Gastroesophageal sphincter (tissue), 4 donors: Measurements from ENCODE around the gene AUTS2. TPM values are rescaled to one million over a fixed set of nuclear protein-coding genes. Genes with fewer than 3 reads are reported as not detected.

Experiments
- ATAC-seq: fragments of 150-250 bp; one replicate; pipeline ENCODE4 v1.9.1; 2016; ENCODE audit warnings: mild to moderate bottlenecking, moderate library complexity
- H3K27ac ChIP-seq, 4 donors: fragments of 200-600 bp; sonication (generic) in 3 of 4; 1 replicate in 3 of 4; 2 replicates in 1 of 4; pipeline ENCODE4 v1.5.1; 2016 to 2019
- H3K27me3 ChIP-seq: fragments of 200-600 bp; sonication (generic); one replicate; pipeline ENCODE4 v1.5.1; 2019
- H3K36me3 ChIP-seq, 2 donors: fragments of 200-600 bp; sonication (generic); one replicate each; pipeline ENCODE4 v1.5.1; 2019; ENCODE audit warnings: control low read depth in 1 of 2
- H3K4me1 ChIP-seq, 3 donors: fragments of 200-600 bp; sonication (generic); 1 replicate in 2 of 3; 2 replicates in 1 of 3; pipeline ENCODE4 v1.5.1; 2016 to 2019; ENCODE audit warnings: control low read depth in 2 of 3
- H3K4me3 ChIP-seq, 2 donors: fragments of 200-600 bp; sonication (generic); one replicate each; pipeline ENCODE4 v1.5.1; 2019; ENCODE audit warnings: mild to moderate bottlenecking in 1 of 2, moderate library complexity in 1 of 2
- H3K9me3 ChIP-seq, 3 donors: fragments of 200-600 bp; sonication (generic); one replicate each; pipeline ENCODE4 v1.5.1; 2017 to 2019; ENCODE audit warnings: control low read depth in 2 of 3
- EP300 ChIP-seq: sonication (generic); formaldehyde crosslinking; IDR thresholded peaks from one replicate; pipeline ENCODE4 v1.6.1; 2017; ENCODE audit warnings: antibody characterized with exemption, mild to moderate bottlenecking
- POLR2A ChIP-seq, 2 donors: fragments of 450-650 bp; IDR thresholded peaks; one replicate each; pipeline ENCODE4 v1.6.1; 2017; ENCODE audit warnings: antibody characterized with exemption in 2 of 2, mild to moderate bottlenecking in 2 of 2, moderate library complexity in 1 of 2
- POLR2AphosphoS5 ChIP-seq: sonication (generic); formaldehyde crosslinking; IDR thresholded peaks from one replicate; pipeline ENCODE4 v1.6.1; 2017; ENCODE audit warnings: antibody characterized with exemption
- WGBS, 2 donors: methylation state at CpG; one replicate each; pipeline ENCODE4 v1.1.5; 2018; ENCODE audit warnings: low coverage in 1 of 2; 5-methylcytosine and 5-hydroxymethylcytosine counted together
- total RNA-seq, 4 donors: library from RNA; depleted of rRNA; stranded (reverse); fragments of >200 nt; gene quantifications; one replicate each; pipeline ENCODE4 v1.1.0, GENCODE V29; 2016
- TF ChIP-seq, protein P1 (sequence below), 4 experiments: fragments of 200-600 bp in 2 of 4; fragments of 450-650 bp in 2 of 4; sonication (generic) in 1 of 4; IDR thresholded peaks; one replicate each; pipeline ENCODE4 v1.5.1; 2017 to 2019; ENCODE audit warnings: antibody characterized with exemption in 4 of 4, mild to moderate bottlenecking in 2 of 4, moderate library complexity in 2 of 4

AUTS2 gene
- total RNA-seq, 4 donors from 2014 or later, result 12.2 to 48.7 (median 44.1) TPM

DNA sequence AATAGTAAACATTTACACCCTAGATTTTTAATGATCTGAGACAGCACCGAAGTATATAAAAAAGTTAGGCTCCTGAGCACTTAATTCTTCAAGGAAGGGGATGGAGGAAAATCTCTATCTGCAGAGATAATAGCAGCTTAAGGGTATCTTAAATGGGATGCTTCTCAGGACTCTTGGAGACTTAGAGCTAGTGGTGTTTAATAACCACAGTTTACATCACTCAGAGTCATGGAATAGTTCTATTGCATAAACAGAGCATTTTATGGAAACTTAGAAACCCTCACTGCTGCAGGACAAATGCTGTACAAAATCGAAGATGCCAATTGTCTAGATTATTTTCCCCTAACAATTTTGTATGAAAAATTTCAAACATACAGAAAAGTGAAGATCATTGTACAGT is 1134.8 kb downstream of the AUTS2 start:
- H3K36me3 ChIP-seq, result no peaks in the 10 kb centered on the region
- H3K4me3 ChIP-seq, result no peak overlapping the region
- no peak for ATAC-seq
- peaks cover 0 to 4% (median 0%) of the 10 kb centered on the region in 3 donors for H3K9me3 ChIP-seq
- peaks cover 0 to 42% (median 8%) of the 10 kb centered on the region in 3 donors for H3K4me1 ChIP-seq
- H3K27ac ChIP-seq, result no peak overlapping the region
- no peaks in the 10 kb centered on the region for H3K27me3 ChIP-seq
- no peak for TF ChIP-seq POLR2AphosphoS5
- 60 to 74% methylated on average over 1 to 2 of the region's 2 CpGs for WGBS, 2 donors

DNA sequence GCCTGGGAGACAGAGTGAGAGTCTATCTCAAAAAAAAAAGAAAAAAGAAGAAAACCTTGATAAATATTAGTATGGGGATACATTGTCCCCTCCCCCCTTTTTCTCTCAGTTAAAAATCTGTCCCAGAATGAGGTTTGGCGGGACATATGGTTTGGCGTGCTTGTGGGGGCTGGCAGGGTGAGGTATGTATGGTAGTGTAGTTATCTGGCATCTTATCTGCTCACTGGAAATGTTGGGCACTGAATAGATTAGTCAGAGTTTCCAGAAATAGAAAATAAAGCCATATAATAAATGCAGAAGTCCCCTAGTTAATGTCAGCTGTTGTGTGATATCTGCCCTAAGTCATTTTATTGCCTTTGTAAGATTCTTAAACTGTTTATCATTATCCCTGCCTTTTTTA is 1136.1 kb downstream of the AUTS2 start:
- peaks cover 0 to 56% (median 8%) of the 10 kb centered on the region in 3 donors for H3K4me1 ChIP-seq
- ATAC-seq, result no peak
- peaks cover 0 to 4% (median 0%) of the 10 kb centered on the region in 3 donors for H3K9me3 ChIP-seq
- TF ChIP-seq EP300, result no peak
- no peak for TF ChIP-seq POLR2A (IDR thresholded peaks at IDR 0.05)
- no peak for TF ChIP-seq POLR2AphosphoS5
- TF ChIP-seq, protein P1, sequence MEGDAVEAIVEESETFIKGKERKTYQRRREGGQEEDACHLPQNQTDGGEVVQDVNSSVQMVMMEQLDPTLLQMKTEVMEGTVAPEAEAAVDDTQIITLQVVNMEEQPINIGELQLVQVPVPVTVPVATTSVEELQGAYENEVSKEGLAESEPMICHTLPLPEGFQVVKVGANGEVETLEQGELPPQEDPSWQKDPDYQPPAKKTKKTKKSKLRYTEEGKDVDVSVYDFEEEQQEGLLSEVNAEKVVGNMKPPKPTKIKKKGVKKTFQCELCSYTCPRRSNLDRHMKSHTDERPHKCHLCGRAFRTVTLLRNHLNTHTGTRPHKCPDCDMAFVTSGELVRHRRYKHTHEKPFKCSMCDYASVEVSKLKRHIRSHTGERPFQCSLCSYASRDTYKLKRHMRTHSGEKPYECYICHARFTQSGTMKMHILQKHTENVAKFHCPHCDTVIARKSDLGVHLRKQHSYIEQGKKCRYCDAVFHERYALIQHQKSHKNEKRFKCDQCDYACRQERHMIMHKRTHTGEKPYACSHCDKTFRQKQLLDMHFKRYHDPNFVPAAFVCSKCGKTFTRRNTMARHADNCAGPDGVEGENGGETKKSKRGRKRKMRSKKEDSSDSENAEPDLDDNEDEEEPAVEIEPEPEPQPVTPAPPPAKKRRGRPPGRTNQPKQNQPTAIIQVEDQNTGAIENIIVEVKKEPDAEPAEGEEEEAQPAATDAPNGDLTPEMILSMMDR (IDR thresholded peaks at IDR 0.05), result no peak
- no peak overlapping the region for H3K4me3 ChIP-seq
- H3K36me3 ChIP-seq, result no peaks in the 10 kb centered on the region
- no peaks in the 10 kb centered on the region for H3K27me3 ChIP-seq
- 85 to 100% methylated on average over 1 to 2 of the region's 2 CpGs for WGBS, 2 donors
- no peak overlapping the region for H3K27ac ChIP-seq

DNA sequence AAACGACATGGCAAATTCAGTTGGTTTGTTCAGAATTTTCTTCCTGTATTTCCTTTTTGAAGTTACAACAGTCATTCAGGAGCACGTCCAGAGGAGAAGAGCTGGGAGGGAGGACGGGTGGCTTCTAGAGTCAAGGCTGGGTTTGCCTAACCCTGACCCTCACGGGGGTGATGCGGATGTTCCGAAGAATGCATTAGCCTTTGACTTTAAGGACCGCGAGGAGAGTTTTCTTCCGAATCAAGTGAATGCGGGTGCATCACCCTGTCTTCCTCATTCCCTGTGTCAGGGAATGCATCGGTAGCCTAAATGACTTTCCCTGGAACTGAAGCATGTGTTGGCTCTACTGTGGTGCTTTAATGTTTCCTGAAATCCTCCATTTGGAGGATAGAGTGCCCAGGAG is 1137.0 kb downstream of the AUTS2 start:
- Histone ChIP-seq H3K4me3 (no peak overlapping the region), H3K9me3 (peaks cover 0 to 4% (median 0%) of the 10 kb centered on the region in 3 donors), H3K27me3 (no peaks in the 10 kb centered on the region), H3K36me3 (no peaks in the 10 kb centered on the region), H3K27ac (no peak overlapping the region), H3K4me1 (peaks cover 0 to 56% (median 8%) of the 10 kb centered on the region in 3 donors)
- TF ChIP-seq POLR2AphosphoS5 (no peak), EP300 (no peak), POLR2A (IDR thresholded peaks at IDR 0.05) (no peak)
- TF ChIP-seq, protein P1 (IDR thresholded peaks at IDR 0.05), result no peak
- no peak for ATAC-seq
- 77 to 86% methylated on average over 10 to 11 of the region's 11 CpGs for WGBS, 2 donors

DNA sequence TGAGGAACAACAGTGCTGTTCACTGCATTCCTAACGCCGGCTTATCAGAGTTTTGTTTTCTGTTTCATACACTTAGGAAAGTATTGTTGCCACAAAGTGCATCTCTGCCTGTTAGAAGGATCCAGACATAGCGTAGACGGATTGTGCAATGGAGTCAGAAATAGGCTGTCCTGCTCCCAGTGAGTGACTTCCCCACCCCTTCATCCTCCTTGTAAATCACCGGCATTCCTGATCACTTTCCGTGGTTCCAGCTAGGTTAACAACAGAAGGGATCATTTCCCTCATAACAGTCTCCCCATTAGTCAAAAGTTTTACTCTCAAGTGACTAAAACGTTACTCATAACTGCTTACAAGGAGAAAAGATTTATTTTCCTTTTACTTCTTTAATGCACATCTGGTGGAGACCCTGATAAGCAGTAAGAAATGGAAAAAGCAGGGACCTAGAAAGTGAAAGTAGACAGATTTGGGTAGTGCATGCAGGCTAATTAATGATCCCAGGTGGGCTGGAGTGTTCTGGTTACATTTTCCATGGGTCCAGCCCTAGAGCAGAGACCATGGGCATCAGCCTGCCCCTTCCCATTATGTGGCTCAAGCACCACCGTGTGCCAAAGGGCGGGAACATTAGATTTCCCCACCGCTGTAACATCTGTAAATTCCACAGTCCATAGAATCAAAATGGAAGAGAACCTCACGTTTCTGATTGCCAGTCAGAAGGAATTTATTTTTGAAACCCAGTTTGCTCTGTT is 1138.6 kb downstream of the AUTS2 start:
- 15 to 57% methylated on average over 8 to 11 of the region's 11 CpGs for WGBS, 2 donors
- H3K4me3 ChIP-seq, result peak overlapping the region in 1 of 2 donors; percentile 31
- peak overlapping the region in 3 of 4 donors; percentile 14 to 24 (median 18) for H3K27ac ChIP-seq
- peak; percentile 72 for ATAC-seq
- H3K36me3 ChIP-seq, result no peaks in the 10 kb centered on the region
- no peaks in the 10 kb centered on the region for H3K9me3 ChIP-seq
- no peaks in the 10 kb centered on the region for H3K27me3 ChIP-seq
- H3K4me1 ChIP-seq, result peaks cover 0 to 56% (median 8%) of the 10 kb centered on the region in 3 donors
- TF ChIP-seq EP300 (no peak), POLR2A (IDR thresholded peaks at IDR 0.05) (no peak), POLR2AphosphoS5 (peak; percentile 7)
- TF ChIP-seq, protein P1 (IDR thresholded peaks at IDR 0.05), result no peak

DNA sequence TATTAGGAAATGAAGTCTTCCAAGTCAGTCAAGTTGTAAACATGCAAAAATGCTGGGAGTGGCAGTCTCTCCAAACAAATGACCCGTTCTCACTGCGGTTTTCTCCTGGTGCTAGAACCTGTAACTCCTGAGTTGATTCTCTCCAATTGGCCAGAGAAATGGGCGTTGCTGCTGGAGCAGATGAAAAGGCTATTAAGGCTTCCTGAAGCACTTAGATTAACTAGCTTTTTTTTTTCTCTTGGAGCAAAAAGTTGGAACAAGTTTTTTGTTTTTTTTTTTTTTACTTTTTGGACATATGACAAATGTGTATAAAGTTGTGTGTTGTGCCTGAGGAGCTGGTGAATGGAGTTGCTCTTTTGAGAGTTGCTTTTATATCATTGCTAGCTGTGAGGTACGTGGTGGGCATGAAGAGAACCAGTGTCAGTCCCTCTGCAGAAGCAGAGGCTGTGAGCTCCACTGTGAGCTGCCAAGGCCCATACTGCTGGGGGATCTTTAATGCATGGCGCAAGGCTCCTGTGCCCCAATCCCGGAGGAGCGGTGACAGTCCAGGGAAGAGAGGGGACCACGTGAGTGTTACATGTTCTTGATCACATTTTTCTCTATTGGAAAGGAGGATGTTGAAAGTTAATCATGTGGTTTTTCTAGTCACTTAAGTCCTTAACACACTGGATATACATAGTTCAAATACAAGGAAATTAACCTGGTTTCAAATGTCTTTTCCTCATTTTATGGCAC is 1140.0 kb downstream of the AUTS2 start:
- no peaks in the 10 kb centered on the region for H3K27me3 ChIP-seq
- H3K9me3 ChIP-seq, result no peaks in the 10 kb centered on the region
- TF ChIP-seq POLR2AphosphoS5 (no peak), EP300 (no peak), POLR2A (IDR thresholded peaks at IDR 0.05) (no peak)
- TF ChIP-seq, protein P1 (IDR thresholded peaks at IDR 0.05), result no peak
- WGBS, 2 donors, result 59 to 66% methylated on average over 6 to 8 of the region's 8 CpGs
- peaks cover 0 to 48% (median 8%) of the 10 kb centered on the region in 3 donors for H3K4me1 ChIP-seq
- no peaks in the 10 kb centered on the region for H3K36me3 ChIP-seq
- H3K27ac ChIP-seq, result no peak overlapping the region
- H3K4me3 ChIP-seq, result no peak overlapping the region
- ATAC-seq, result peak; percentile 44
